NCI-H748 treated with DMSO at 0.1 percent for 48 hours (cell line): ENCODE measurements around the gene KNTC1.
"Not testable (repeated sequence)": the region's sequence is repeated elsewhere in the genome, so short reads cannot be mapped to it uniquely, and the experiment has no call there.

Experiments used
- DNase-seq: peaks from one replicate; lab custom pipeline; 2025; lab: John Stamatoyannopoulos, UW

The KNTC1 gene

DNA sequence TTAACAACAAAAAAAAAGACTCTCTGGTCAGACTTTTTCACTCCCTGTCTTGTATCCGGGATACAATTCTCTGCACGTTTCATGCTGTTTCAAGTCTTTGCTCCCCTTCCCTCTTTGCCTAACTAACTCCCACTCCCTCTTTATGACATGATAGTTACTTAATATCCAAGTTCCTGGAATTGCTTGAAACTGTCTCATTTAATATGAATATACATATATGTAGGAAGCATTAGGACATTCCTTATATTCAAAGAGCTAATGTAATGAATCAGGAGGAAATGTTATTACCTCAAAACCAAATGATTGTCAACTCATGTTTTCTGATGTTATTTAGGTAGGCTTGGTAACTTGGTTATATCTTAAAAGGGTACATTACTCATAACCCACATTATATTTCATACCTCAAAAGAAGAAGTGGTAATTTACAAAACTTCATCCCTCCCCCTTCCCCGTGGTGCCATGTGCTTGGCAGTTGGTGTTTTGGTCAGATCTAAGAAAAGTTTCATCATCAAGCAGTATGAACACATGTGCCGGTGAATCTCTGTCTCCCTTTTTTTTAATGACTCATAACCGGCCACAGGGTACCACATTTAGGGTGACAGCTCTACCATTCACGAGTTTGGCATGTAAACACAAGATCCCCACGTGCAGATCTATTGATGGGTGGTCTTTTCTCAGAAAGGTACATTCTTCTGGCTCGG lies 119.6 kb downstream of the KNTC1 start:
- DNase-seq, result no peak

DNA sequence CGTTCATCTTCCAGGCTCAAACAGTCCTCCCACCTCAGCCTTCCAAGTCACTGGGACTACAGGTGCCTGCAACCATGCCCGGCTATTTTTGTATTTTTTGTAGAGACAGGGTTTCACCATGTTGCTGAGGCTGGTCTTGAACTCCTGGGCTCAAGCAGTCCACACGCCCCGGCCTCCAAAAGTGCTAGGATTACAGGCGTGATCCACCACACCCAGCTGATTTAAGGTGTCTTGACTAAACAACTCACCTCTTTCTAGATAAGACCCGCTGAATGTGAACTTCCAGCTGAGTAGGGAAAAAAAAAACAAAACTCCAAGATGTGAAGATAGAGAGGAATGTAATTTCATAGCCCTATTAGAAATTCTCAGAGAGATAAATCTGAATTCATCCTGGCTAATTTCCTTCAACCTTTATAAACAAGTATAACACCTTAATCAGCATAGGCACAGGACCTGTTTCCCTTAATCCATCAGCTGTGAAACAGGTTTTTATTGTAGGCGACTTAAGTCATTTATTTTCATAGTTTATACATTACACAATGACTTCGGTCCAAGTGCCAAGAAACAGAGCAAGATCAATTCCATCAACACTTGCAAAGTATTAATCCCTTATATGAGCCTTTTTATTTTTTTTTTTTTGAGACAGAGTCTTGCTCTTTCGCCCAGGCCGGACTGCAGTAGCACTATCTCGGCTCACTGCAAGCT lies 124.6 kb downstream of the KNTC1 start:
- no peak for DNase-seq

DNA sequence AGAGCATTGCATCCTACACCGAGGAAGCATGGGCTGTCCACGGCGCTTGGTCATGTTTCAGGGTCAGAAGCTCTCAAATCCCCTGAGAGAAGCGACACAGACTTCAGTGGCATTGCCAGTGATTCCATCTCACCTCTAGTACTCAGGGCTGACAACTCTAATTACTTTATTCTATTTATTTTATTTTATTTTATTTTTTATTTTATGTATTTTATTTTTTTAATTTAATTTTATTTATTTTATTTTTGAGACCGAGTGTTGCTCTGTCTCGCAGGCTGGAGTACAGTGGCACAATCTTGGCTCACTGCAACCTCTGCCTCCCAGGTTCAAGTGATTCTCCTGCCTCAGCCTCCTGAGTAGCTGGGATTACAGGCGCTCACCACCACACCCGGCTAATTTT lies 126.2 kb downstream of the KNTC1 start:
- DNase-seq, result not testable (repeated sequence)

DNA sequence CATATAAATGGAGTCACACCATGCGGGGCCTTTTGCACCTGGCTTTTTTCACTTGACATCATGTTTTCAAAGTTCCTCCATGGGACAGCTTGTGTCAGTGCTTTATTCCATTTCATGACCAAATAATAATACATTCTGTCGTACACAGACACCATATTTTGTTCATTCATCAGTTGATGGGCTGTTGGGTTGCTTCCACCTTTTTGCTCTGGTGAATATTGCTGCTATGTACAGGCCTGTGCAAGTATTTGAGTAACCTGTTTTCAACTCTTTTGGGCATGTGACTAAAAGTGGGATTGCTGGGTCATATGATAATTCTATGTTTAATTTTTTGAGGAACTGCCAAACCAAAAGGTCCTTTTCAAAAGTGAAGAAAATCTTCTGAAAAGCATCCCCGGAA lies 129.2 kb downstream of the KNTC1 start:
- no peak for DNase-seq

DNA sequence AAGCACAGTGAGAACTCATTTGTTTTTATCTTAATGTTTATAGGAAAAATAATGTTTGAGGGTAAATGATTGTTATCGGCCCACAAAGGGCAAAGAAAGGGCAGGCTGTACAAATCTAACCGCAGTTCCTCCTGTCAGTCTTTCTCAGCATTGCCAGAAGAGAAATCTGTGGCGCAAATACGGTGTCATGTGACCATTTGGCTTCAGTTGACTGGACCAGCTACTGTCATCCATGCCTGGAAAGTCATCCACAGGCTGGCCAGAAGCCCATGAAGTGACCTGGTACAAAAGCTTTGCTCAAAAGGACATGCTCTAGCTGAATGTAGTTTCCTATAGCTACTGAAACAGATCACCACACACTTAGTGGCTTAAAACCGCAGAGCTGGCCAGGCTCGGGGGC lies 132.5 kb downstream of the KNTC1 start:
- DNase-seq, result no peak

DNA sequence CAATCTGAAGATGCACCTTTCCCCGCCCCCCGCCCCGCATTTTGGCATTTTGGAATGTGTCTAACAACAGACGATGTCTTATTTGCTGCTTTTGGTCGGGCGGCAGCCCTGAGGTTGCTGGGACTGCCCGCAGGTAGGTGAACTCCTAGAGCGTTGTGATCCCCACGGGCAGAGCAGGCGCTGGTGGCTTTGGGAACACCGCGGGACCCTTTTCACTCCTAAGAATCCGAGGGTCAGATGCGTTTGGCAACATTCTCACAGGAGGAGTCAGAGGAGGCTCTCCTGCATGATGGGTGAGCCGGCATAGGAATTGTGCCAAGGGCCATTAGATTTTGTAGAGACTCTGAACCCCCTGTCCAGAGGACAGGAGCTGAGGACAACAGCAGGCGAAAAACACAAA lies 134.2 kb downstream of the KNTC1 start:
- no peak for DNase-seq

DNA sequence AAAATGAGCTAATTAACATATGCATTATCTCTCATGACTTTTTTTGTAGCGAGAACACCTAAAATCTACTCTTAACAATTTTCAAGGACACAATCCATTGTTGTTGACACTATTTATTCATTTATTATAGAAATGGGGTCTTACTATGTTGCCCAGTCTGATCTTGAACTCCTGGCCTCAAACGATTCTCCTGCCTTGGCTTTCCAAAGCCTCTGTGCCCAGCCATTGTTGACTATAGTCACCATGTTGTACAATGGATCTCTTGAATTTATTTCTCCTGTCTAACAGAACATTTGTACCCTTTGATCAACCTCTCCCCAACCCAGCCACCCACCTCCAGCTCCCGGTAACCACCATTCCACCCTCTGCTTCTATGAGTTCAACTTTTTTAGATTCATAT lies 134.9 kb downstream of the KNTC1 start:
- no peak for DNase-seq

DNA sequence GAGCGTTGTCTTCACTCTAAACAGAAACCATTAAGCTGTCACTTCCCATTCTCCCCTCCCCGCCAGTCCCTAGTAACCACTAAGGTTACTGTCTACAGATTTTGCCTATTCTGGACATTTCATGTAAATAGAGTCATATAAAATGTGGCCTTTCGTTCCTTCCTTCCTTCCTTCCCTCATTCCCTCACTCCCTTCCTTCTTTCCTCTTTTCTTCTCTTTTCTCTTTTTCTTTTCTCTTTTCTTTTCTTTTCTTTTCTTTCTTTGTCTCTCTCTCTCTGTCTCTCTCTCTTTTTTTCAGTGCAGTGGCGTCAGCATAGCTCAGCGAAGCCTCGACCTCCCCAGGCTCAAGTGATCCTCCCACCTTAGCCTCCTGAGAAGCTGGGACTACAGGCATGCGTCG lies 138.3 kb downstream of the KNTC1 start:
- no peak for DNase-seq

DNA sequence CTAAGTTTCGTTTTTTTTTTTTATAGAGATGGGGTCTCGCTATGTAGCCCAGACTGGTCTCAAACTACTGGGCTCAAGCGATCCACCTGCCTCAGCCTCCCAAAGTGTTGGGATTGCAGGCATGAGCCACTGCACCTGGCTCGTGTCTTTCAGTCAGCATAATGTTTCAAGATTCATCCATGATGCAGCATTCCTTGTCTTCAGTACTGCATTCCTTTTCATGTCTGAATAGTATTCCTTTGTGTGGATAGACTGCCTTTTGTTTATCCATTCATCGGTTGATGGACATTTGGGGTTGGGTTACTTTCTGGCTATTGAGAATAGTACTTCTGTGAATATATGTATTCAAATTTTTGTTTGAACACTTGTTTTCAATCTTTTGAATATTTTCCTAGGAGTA lies 138.7 kb downstream of the KNTC1 start:
- DNase-seq, result no peak

DNA sequence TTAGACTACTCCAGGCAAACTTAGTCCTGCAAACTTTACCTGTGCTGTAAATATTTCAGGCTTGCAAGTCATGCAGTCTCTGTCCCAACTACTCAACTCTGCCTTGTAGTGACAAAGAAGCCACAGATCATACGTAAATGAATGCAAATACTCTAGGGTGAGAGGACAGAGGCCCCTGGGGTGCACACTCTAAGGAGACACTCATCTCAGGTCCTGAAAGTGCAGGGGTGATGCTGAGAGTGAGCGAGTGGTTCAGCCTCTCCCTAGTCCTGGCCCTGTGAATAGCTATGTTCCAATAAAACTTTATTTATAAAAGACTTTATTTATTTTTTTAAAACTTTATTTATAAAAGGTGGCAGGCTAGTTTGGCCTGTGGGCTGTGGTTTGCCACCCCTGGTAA lies 141.2 kb downstream of the KNTC1 start:
- DNase-seq, result no peak

DNA sequence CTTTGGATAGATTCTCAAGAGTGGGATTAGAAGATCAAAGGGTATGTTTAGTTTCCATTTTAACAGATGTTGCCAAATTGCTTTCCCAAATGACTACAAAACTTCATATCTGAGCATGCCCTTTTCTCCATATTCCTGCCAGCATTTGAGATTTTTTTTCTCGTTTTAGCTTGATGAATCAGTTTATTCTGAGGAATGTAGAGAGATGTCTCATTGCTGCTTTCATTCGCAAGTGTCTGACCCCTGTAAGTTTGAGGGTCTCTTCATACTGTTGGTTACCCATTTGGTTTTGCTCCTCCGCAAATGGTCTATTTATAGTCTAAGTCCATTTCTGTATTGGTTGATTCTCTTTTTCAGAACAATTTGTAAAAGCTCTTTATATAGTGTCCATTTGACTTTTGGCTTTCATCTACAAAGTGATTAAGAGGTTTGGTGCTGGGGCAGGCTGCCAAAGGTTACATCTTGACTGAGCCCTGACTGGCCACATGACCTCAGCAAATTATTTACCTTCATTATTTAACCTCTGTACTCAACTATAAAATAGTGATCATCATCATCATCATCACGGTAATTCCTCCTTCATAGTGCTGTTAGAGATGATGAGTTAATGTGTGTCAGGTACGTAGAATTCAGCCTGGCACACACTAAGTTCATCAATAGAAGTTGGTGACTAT lies 142.5 kb downstream of the KNTC1 start:
- no peak for DNase-seq

DNA sequence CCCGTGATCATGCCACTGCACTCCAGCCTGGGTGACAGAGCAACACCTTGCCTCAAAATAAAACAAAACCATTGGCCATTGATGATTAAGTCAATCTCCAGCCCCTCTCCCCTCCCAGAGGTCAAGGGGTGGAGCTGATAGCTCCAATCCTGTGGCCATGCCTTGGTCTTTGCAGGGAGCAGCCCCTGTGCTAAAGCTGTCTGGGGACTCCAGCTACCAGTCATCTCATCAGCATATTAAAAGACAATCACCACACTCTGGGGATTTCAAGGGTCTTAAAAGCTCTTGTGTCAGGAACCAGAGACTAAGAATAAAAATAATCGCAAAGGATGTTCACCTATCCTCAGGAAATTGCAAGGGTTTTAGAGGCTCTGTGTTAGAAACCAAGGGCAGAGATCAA lies 145.5 kb downstream of the KNTC1 start:
- no peak for DNase-seq
